Cerebellar nuclear complex (tissue), 1 donor: ENCODE measurements around the gene CASTOR2.
"Not testable (repeated sequence)": the region's sequence is repeated elsewhere in the genome, so short reads cannot be mapped to it uniquely, and the experiment has no call there.

Experiments
- DNase-seq, 2 experiments: peaks; one replicate each; lab custom pipeline; 2025; lab: John Stamatoyannopoulos, UW

CASTOR2 gene

GRCh38 chr7:74994869-74995543, 30.5 kb downstream of the CASTOR2 start:
- not testable (repeated sequence) for DNase-seq

DNA sequence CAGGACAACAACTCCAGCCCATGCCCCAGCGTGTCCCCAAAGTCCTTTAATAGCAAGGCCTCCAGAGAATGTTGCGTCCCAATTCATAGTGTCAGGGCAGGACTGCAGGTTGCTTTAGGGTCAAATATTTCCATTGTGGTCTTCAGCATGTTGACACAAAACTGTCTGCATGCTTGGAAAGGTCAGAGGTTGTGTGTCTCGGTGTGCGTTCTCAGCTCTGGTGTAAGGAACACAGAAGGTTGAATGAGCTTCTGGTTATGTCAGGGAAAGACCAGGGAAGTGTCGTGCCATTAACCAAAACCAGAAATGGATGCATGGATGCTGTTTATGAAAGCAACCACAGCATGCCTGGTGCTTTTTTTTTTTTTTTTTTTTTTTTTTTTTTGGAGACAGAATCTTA, 31.9 kb downstream of the CASTOR2 start:
- not testable (repeated sequence) for DNase-seq

GRCh38 chr7:74997811-74998210, 33.3 kb downstream of the CASTOR2 start:
- not testable (repeated sequence) for DNase-seq

GRCh38 chr7:75001356-75001755, 36.9 kb downstream of the CASTOR2 start:
- DNase-seq, result not testable (repeated sequence)

- DNase-seq, result no peak
Observed at GRCh38 chr7:75010036-75010435, 45.5 kb downstream of the CASTOR2 start.

DNA sequence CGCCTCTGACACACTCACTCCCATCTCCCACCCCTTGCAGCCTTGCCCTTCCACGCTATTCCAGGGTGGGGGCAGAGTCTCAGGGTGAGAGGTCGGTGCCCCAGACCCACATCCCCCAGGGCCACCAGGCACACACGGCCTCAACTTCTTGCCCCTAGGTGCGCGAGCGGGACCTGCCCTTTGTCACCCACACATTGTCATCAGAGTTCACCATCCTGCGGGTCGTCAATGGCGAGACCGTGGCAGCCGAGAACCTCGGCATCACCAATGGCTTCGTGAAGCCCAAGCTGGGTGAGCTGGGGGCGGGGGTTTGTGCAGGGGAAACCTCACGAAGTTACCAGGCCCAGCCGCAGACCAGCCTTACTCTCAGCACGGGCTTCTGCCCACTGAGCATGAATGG, 53.3 kb downstream of the CASTOR2 start:
- no peak for DNase-seq

- no peak for DNase-seq
Observed at GRCh38 chr7:75018570-75019364, 54.3 kb downstream of the CASTOR2 start.

DNA sequence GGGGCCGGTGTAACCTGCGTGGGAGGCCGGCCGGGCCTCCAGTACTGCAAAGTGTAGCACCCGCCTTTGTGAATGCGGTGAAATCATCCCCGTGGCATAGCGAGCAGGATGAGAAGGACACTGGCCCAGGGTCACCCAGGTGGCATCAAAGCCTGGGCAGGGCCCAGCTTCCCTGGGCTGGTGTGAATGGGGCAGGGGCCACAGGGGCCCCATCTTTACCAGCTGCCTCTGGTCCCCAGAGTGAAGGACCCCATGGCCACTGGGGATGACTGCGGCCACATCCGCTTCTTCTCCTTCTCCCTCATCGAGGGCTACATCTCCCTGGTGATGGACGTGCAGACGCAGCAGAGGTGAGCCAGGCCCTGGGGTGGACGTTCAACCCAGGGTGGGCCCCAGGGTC, 55.3 kb downstream of the CASTOR2 start:
- DNase-seq, result no peak

DNA sequence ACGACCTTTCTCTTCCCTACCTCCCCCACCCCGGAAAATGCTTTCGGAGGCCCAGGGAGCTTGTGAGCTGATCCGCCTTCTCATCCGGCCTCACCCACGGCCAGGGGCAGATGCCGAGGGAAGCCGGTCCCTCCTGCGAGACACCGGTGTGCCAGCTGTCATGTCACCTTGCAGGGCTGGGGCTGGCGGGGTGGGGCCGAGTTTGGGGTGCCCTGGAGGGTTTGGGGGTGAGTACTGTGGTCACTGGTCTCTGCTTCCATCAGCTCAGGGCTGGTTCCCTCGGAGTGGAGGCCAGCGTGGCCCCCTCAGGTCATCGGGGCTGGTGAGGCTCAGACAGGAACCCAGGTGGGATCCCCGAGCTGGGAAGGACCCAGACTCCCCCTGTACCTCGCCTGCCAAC, 60.4 kb downstream of the CASTOR2 start:
- no peak for DNase-seq

GRCh38 chr7:75028299-75028698, 63.8 kb downstream of the CASTOR2 start:
- no peak for DNase-seq

GRCh38 chr7:75033064-75033463, 68.6 kb downstream of the CASTOR2 start:
- no peak for DNase-seq

GRCh38 chr7:75033826-75034225, 69.3 kb downstream of the CASTOR2 start:
- DNase-seq, result no peak

GRCh38 chr7:75038508-75038907, 74.0 kb downstream of the CASTOR2 start:
- DNase-seq, result no peak

- DNase-seq, result peak in 1 of 2 experiments; percentile 4
Observed at GRCh38 chr7:75039166-75039565, 74.7 kb downstream of the CASTOR2 start.

- no peak for DNase-seq
Observed at GRCh38 chr7:75039709-75040108, 75.2 kb downstream of the CASTOR2 start.

DNA sequence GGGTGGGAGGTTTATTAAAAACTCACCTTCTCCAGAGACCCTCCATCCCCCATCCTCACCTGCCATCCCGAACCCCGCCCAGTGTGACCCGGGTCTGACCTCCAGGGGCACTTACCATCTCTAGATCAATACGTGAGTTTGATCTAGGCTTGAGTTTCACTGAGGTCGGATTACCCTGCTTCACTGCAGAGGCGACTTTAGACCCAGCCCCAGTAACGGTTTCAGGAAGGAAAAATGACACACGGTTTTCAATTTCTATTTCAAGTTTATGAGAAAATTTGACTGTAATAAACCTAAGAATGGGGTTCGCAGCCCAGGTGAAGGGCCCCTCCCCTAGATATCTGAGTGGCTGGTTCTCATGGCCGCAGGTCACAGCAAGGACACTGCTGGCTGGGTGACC, 76.0 kb downstream of the CASTOR2 start:
- DNase-seq, result no peak

GRCh38 chr7:75042286-75042685, 77.8 kb downstream of the CASTOR2 start:
- DNase-seq, result no peak

DNA sequence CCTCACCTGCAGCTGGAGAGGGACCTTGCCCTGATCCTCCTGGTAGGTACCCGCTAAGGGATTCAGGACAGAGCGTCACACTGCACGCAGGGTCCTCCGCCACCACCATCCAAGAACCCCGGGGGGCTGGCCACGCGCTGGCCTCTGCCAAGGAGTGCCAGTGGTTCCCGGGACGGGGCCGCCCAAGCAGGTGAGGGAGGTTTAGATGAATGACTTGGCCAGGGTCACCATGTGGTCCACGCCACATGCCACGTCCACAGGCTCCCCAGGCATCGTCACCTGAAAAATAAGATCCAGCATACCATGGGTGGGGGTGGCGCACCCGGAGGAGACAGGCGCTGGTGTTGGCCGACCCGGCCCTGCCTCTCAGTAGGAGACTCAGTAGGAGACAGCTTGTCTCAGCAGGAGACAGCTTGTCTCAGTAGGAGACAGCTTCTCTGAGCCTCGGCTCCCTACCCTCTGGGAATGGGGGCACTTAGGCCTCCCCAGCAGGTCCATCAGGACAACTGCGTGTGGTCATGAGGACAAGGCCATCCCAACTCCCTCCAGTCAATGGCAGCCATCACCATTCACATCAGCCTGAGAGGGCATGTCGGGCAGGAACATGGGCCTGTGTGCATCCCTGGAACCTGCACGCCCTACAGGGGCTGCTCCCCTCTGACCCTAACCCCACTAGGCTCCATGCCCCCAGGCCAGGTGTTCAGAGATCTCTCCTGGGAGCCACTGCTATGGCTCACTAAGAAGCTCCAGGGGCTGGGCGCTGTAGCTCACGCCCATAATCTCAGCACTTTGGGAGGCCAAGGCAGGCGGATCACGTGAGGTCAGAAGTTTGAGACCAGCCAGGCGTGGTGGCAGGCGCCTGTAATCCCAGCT, 78.6 kb downstream of the CASTOR2 start:
- no peak for DNase-seq

DNA sequence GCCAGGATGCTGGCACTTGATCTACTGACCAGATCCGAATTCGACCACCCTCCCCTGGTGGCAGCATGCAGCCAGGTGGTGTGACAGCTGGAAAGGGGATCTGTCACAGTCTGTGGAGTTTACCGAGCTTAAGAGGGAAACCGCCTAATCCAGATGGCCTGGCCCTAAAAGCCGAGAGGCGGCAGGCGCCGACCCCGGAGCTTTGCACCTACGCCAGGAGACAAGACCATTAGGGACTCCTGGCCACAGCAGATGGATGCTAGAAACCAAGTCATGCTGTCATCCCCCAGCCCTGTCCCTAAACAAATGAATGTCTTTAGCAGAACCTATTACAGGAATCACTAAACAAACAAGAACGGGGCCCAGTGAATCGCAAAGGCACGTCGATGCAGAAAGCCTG, 81.4 kb downstream of the CASTOR2 start:
- peak in 1 of 2 experiments; percentile 10 for DNase-seq

DNA sequence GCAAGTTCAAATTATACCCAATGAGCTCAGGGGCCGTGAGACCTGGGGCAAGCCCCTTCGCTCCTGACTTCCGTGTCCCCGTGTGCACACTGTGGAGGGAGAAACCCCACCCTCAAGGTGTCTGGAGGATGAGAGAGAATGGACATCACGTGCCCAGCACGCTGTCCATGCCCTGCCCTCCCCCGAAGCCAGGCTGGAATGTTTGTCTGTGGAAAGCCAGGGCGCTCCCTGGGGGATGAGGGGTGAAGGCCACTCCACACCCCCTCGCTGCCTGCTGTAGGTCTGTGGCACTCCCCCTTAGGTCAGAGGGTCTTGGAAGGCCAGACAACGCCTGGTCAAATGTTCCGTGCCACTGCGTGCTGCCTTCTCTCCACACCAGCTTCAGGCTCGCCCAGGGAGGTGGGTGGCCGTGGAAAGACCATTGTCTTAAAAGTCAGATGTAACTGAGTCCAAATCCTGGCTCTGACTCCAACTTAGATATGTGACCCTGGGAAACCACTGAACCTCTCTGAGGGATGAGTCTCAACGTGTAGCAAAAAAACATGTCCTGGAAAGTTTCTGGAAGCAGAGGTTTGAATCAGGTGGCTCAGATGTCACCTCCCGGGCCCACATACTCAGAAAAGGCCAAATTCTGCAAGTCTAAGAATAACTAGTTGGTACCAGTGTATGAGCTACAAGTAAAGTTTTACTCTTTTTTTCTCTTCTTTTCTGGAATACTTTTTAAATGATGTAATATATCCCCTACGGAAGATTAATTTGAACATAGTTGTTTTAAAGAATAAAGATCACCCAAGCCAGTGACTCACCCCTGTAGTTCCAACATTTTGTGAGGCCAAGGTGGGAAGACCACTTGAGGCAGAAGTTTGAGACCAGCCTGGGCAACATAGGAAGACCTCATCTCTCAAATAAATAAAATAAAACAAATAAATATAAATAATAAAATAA, 84.2 kb downstream of the CASTOR2 start:
- DNase-seq, result no peak

- DNase-seq, result no peak
Observed at GRCh38 chr7:75049817-75050216, 85.3 kb downstream of the CASTOR2 start.
